Neuronal stem cell (in vitro differentiated cells): ENCODE measurements around the gene CTNS.
A peak's percentile ranks its signal among the peaks of the same experiment; 100 is the strongest.

Source experiments
- DNase-seq: peaks from one replicate; pipeline ENCODE4 v3.0.0-alpha.2; 2013; ENCODE audit warnings: low spot score
- H2AFZ ChIP-seq: one replicate; pipeline ENCODE4 v1.6.1; 2013; ENCODE audit warnings: mild to moderate bottlenecking, low read length, inconsistent platforms
- H2AK5ac ChIP-seq: 2 replicates; pipeline ENCODE4 v1.6.1; 2013; ENCODE audit warnings: low read depth, mild to moderate bottlenecking, inconsistent platforms, low read length, moderate library complexity, mixed read lengths
- H2BK120ac ChIP-seq: 2 replicates; pipeline ENCODE4 v1.6.1; 2013; ENCODE audit warnings: low read depth, mild to moderate bottlenecking, inconsistent platforms, low read length, moderate library complexity, mixed read lengths
- H2BK12ac ChIP-seq: one replicate; pipeline ENCODE4 v1.6.1; 2013; ENCODE audit warnings: low read length, inconsistent platforms
- H2BK15ac ChIP-seq: 2 replicates; pipeline ENCODE4 v1.6.1; 2013; ENCODE audit warnings: mild to moderate bottlenecking, low read length, inconsistent platforms, mixed read lengths
- H2BK5ac ChIP-seq: one replicate; pipeline ENCODE4 v1.6.1; 2013; ENCODE audit warnings: inconsistent platforms, mild to moderate bottlenecking, low read length, moderate library complexity
- H3K14ac ChIP-seq: one replicate; pipeline ENCODE4 v1.6.1; 2013; ENCODE audit warnings: low read length, inconsistent platforms
- H3K18ac ChIP-seq: 2 replicates; pipeline ENCODE4 v1.6.1; 2013; ENCODE audit warnings: low read length, inconsistent platforms
- H3K23ac ChIP-seq: 2 replicates; pipeline ENCODE4 v1.6.1; 2013; ENCODE audit warnings: low read depth, mild to moderate bottlenecking, mixed read lengths, low read length, inconsistent platforms; ENCODE audit not compliant: poor library complexity
- H3K27ac ChIP-seq: replicated peaks from 3 replicates; pipeline ENCODE4 v1.5.1; 2013; ENCODE audit warnings: low read length, inconsistent platforms
- H3K27me3 ChIP-seq, 3 experiments: 2 replicates each; pipeline ENCODE4 v1.6.1; 2013; ENCODE audit warnings: low read length in 3 of 3, mild to moderate bottlenecking in 2 of 3, inconsistent platforms in 1 of 3, low read depth in 1 of 3, mixed read lengths in 1 of 3, moderate library complexity in 1 of 3; ENCODE audit not compliant: control insufficient read depth in 3 of 3, insufficient read depth in 3 of 3
- H3K36me3 ChIP-seq, 2 donors: replicated peaks in 1 of 2; 2 replicates each; pipeline ENCODE4 v1.6.1; 2013; ENCODE audit warnings: low read length in 2 of 2; ENCODE audit not compliant: control insufficient read depth in 2 of 2, insufficient read depth in 2 of 2
- H3K4ac ChIP-seq: 2 replicates; pipeline ENCODE4 v1.6.1; 2013; ENCODE audit warnings: inconsistent platforms, mild to moderate bottlenecking, low read length, moderate library complexity
- H3K4me1 ChIP-seq, 2 donors: 1 replicate in 1 of 2; 2 replicates in 1 of 2; pipeline ENCODE4 v1.6.1; 2013; ENCODE audit warnings: low read length in 2 of 2, low read depth in 1 of 2; ENCODE audit not compliant: control insufficient read depth in 2 of 2, insufficient read depth in 1 of 2
- H3K4me2 ChIP-seq: one replicate; pipeline ENCODE4 v1.6.1; 2013; ENCODE audit warnings: mild to moderate bottlenecking, low read length, inconsistent platforms; ENCODE audit not compliant: insufficient read depth, poor library complexity, severe bottlenecking
- H3K4me3 ChIP-seq, 2 donors: 2 replicates each; pipeline ENCODE4 v1.5.1; 2013; ENCODE audit warnings: low read length in 2 of 2, mild to moderate bottlenecking in 2 of 2, inconsistent platforms in 1 of 2, moderate library complexity in 1 of 2
- H3K79me1 ChIP-seq: one replicate; pipeline ENCODE4 v1.6.1; 2013; ENCODE audit warnings: low read depth, mild to moderate bottlenecking, inconsistent platforms, low read length, moderate library complexity
- H3K9ac ChIP-seq: one replicate; pipeline ENCODE4 v1.6.1; 2013; ENCODE audit warnings: mild to moderate bottlenecking, low read depth, low read length, inconsistent platforms; ENCODE audit not compliant: poor library complexity
- H3K9me3 ChIP-seq, 2 donors: replicated peaks in 1 of 2; 2 replicates each; pipeline versions ENCODE3 to v1.6.1; 2013; ENCODE audit warnings: low read length in 2 of 2, mild to moderate bottlenecking in 2 of 2, inconsistent platforms in 1 of 2, low read depth in 1 of 2, mixed read lengths in 1 of 2, moderate library complexity in 1 of 2; ENCODE audit not compliant: control insufficient read depth in 2 of 2, insufficient read depth in 1 of 2
- H4K8ac ChIP-seq: one replicate; pipeline ENCODE4 v1.6.1; 2013; ENCODE audit warnings: low read depth, mild to moderate bottlenecking, inconsistent platforms, low read length, moderate library complexity
- H4K91ac ChIP-seq: one replicate; pipeline ENCODE4 v1.6.1; 2013; ENCODE audit warnings: low read length, low read depth, mild to moderate bottlenecking, inconsistent platforms; ENCODE audit not compliant: poor library complexity
- WGBS, 2 donors: extraction: QIAGEN DNeasy Blood & Tissue Kit; methylation state at CpG; one replicate each; pipeline ENCODE4 v1.1.7; 2013; ENCODE audit warnings: missing lambda C conversion rate in 2 of 2, mixed read lengths in 1 of 2; ENCODE audit not compliant: insufficient read length in 2 of 2, insufficient replicate concordance in 1 of 2; ENCODE audit errors: extremely low coverage in 2 of 2; 5-methylcytosine and 5-hydroxymethylcytosine counted together

Gene CTNS

DNA sequence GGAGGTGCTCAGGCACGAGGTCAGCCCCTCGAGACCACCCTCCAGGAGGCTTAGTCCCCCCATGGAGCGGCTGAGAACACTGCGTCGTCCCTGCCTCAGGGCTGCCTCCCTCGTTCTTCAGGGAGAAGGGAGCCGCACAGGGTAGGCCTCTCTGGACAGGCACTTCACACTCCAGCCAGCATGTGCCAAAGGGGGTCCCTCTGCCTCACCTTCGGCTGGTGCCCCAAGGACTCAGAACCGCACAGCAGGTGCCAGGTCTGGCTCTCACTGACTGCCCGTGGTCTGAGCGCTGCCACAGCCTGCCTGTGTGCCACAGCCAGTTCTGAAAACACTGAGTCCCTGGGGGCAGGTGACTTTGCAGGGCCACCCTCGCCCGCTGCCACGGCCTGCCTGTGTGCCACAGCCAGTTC is 52.3 kb downstream of the CTNS start:
- H3K36me3 ChIP-seq, result no peaks in the 10 kb centered on the region
- H2BK15ac ChIP-seq, result no peak overlapping the region
- no peak overlapping the region for H2AK5ac ChIP-seq
- H3K4me1 ChIP-seq, result peaks cover 2 to 9% of the 10 kb centered on the region in 2 donors
- no peak overlapping the region for H3K27ac ChIP-seq
- no peak for DNase-seq
- H3K4ac ChIP-seq, result no peak overlapping the region
- no peak overlapping the region for H3K14ac ChIP-seq
- H2BK12ac ChIP-seq, result no peak overlapping the region
- H2BK120ac ChIP-seq, result no peak overlapping the region
- H3K4me2 ChIP-seq, result no peak overlapping the region
- no peak overlapping the region for H4K8ac ChIP-seq
- no peak overlapping the region for H2BK5ac ChIP-seq
- H3K9me3 ChIP-seq, result no peaks in the 10 kb centered on the region
- H4K91ac ChIP-seq, result no peak overlapping the region
- WGBS, 2 donors, result no CpG with 5 or more reads among the region's 14 CpGs
- no peak overlapping the region for H2AFZ ChIP-seq
- no peak overlapping the region for H3K23ac ChIP-seq
- H3K27me3 ChIP-seq, result peaks cover 0 to 8% (median 1%) of the 10 kb centered on the region in 3 experiments
- no peak overlapping the region for H3K4me3 ChIP-seq
- H3K9ac ChIP-seq, result no peak overlapping the region
- H3K79me1 ChIP-seq, result peaks cover 2% of the 10 kb centered on the region
- no peak overlapping the region for H3K18ac ChIP-seq

DNA sequence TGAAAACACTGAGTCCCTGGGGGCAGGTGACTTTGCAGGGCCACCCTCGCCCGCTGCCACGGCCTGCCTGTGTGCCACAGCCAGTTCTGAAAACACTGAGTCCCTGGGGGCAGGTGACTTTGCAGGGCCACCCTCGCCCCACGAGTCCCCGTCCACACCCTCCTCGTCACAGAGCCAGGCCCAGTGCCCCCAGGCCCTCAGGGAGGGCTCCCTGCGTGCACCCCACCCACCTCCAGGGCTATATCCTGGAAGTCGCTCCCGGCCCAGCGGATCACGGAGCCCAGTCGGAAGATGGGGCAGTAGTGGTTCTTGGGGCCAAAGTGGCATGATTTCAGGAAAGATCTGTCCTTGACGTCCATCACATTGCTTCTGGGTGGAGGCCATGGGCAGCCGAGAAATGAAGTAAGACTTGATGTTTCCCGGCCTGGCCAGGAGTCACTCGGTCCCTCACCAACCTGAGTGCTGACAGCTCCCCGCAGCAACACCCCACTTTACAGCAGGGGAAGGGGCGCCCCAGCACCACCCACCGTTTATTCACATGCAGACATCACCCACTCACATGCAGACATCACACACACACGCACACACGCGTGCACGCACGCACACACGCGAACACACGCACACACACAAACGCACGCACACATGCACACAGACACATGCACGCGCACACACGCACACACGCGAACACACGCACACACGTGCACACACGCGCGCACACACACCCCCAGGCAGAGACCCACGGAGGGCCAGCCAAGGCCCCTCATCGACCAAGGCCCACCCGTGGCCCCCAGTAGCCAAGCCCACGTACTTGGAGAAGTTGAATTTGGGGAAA is 52.9 kb downstream of the CTNS start:
- peak overlapping the region; percentile 71 for H2BK15ac ChIP-seq
- no peak overlapping the region for H3K27ac ChIP-seq
- no peak overlapping the region for H2AFZ ChIP-seq
- H2BK5ac ChIP-seq, result peak overlapping the region; percentile 53
- peak overlapping the region; percentile 75 for H3K14ac ChIP-seq
- H2BK12ac ChIP-seq, result no peak overlapping the region
- peak overlapping the region; percentile 27 for H3K18ac ChIP-seq
- H3K36me3 ChIP-seq, result no peaks in the 10 kb centered on the region
- no peak overlapping the region for H4K8ac ChIP-seq
- H3K4me2 ChIP-seq, result no peak overlapping the region
- H3K4me3 ChIP-seq, result peak overlapping the region in 1 of 2 donors; percentile 67
- H3K9ac ChIP-seq, result peak overlapping the region; percentile 21
- H4K91ac ChIP-seq, result no peak overlapping the region
- H3K27me3 ChIP-seq, result peaks cover 1 to 15% (median 6%) of the 10 kb centered on the region in 3 experiments
- no peak overlapping the region for H2BK120ac ChIP-seq
- peak overlapping the region; percentile 37 for H2AK5ac ChIP-seq
- H3K79me1 ChIP-seq, result peaks cover 2% of the 10 kb centered on the region
- no peak overlapping the region for H3K4ac ChIP-seq
- peak overlapping the region; percentile 97 for H3K23ac ChIP-seq
- peaks cover 2 to 9% of the 10 kb centered on the region in 2 donors for H3K4me1 ChIP-seq
- DNase-seq, result no peak
- 100% methylated on average over 3 of the region's 44 CpGs; no CpG with 5 or more reads in 1 of the 2 donors for WGBS, 2 donors
- H3K9me3 ChIP-seq, result no peaks in the 10 kb centered on the region

DNA sequence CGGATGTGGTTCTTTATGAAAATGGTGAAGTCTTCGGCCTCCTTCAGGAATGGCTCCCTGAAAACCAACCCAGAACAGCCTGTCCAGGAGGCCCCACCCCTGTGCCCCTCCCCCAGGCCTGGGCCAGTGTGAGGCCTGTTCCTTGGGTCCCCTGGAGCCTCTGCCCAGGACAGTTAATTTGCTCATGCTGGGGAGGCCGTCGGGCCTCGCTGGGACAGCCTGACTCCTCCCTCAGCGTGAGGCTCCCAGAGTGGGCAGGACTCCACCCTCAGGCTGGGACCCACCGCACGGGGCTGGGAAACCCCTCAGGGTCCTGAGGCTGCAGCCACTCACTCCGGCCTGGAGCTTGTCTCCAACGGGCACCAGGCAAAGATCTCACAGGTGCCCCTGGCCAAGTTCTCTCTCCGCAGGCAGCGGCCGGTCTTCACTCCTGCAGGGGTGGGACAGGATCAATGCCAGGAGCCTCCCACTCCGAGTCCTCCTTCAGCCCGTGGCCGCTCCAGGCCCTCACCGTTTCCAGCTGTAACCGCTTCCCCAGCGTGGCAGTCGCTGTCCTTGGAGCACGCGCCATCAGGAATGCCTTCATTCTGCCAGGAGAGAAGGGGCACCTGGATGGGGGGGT is 53.6 kb downstream of the CTNS start:
- Histone ChIP-seq H2AFZ (peak overlapping the region; percentile 45), H2AK5ac (peak overlapping the region; percentile 46), H2BK120ac (no peak overlapping the region), H3K4me3 (no peak overlapping the region), H2BK15ac (peak overlapping the region; percentile 71), H3K23ac (peak overlapping the region; percentile 43), H3K9ac (no peak overlapping the region), H3K14ac (peak overlapping the region; percentile 3), H4K8ac (no peak overlapping the region), H2BK5ac (peak overlapping the region; percentile 53), H3K4ac (no peak overlapping the region), H3K9me3 (no peaks in the 10 kb centered on the region), H3K4me2 (no peak overlapping the region), H3K27me3 (peaks cover 8 to 22% (median 13%) of the 10 kb centered on the region in 3 experiments), H2BK12ac (no peak overlapping the region), H3K36me3 (no peaks in the 10 kb centered on the region), H3K18ac (peak overlapping the region; percentile 27), H3K4me1 (peaks cover 5 to 14% of the 10 kb centered on the region in 2 donors), H4K91ac (no peak overlapping the region), H3K27ac (no peak overlapping the region), H3K79me1 (peaks cover 2% of the 10 kb centered on the region)
- DNase-seq, result no peak
- no CpG with 5 or more reads among the region's 22 CpGs for WGBS, 2 donors

DNA sequence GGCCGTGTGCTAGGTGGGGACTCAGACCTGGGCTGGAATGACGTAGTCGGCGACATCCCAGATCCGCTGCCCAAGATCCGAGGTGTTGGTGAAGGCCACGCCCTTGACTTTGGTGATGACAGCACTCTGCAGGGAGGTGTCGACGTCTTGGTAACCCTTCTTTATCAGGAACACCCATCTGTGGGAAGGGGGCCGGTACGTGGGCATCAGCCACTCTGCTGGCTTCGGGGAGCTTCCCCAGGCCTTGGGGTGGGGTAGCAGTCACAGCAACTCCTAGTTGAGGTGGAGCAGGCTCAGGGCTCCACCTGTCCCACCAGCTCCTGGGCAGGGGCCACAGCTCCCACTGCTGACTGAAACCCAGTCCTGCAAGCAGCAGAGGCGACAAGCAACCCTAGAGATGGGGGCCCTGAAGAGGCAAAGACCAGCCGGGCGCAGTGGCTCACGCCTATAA is 55.1 kb downstream of the CTNS start:
- peak overlapping the region; percentile 30 for H2BK15ac ChIP-seq
- no peak overlapping the region for H3K23ac ChIP-seq
- H3K4me1 ChIP-seq, result peaks cover 10 to 15% of the 10 kb centered on the region in 2 donors
- no peak overlapping the region for H2BK120ac ChIP-seq
- H3K4ac ChIP-seq, result no peak overlapping the region
- H3K4me2 ChIP-seq, result no peak overlapping the region
- H3K27ac ChIP-seq, result no peak overlapping the region
- H3K36me3 ChIP-seq, result no peaks in the 10 kb centered on the region
- H3K9me3 ChIP-seq, result no peaks in the 10 kb centered on the region
- H3K9ac ChIP-seq, result no peak overlapping the region
- no peak overlapping the region for H3K18ac ChIP-seq
- no peak overlapping the region for H2BK5ac ChIP-seq
- H3K27me3 ChIP-seq, result peaks cover 18 to 36% (median 27%) of the 10 kb centered on the region in 3 experiments
- H3K14ac ChIP-seq, result no peak overlapping the region
- no peak overlapping the region for H4K91ac ChIP-seq
- WGBS, 2 donors, result no CpG with 5 or more reads among the region's 16 CpGs
- no peak for DNase-seq
- H2AK5ac ChIP-seq, result no peak overlapping the region
- H3K79me1 ChIP-seq, result peaks cover 2% of the 10 kb centered on the region
- H2AFZ ChIP-seq, result no peak overlapping the region
- no peak overlapping the region for H4K8ac ChIP-seq
- H3K4me3 ChIP-seq, result no peak overlapping the region
- H2BK12ac ChIP-seq, result no peak overlapping the region
